HCT116 (cell line): Measurements from ENCODE around the gene SLC25A51. TPM values are rescaled to one million over a fixed set of nuclear protein-coding genes. Genes with fewer than 3 reads are reported as not detected.

Source experiments
- ATAC-seq: fragments of 200-7000 bp; cut with Tn5 transposase; 2 replicates; pipeline ENCODE4 v1.9.1; 2020; ENCODE audit warnings: mild to moderate bottlenecking, moderate library complexity
- BruUV-seq: library from RNA; stranded (reverse); fragments of 400-500 nt; replicated peaks from 2 replicates; lab custom pipeline; 2021; lab: Mats Ljungman, UMichigan
- CTCF ChIA-PET: fragments of 300-600 bp; sonication (Branson Sonifier 250); formaldehyde crosslinking; loops from one replicate; lab custom pipeline; 2021; ENCODE audit warnings: antibody characterized with exemption; lab: Charles Lee
- POLR2A ChIA-PET: fragments of 300-600, 350-600 bp; sonication (Branson Sonifier 250); formaldehyde crosslinking; loops from one replicate; lab custom pipeline; 2021; ENCODE audit warnings: antibody characterized with exemption; lab: Charles Lee
- RAD21 ChIA-PET, 2 experiments: fragments of 300-600 bp; sonication (Branson Sonifier 250); formaldehyde crosslinking; loops; one replicate each; lab custom pipeline; 2023; ENCODE audit warnings: low total read pairs in 2 of 2; ENCODE audit not compliant: uncharacterized antibody in 2 of 2, unreplicated experiment in 2 of 2, low non-redundant PET in 1 of 2; lab: Charles Lee
- DNase-seq: peaks from one replicate; pipeline ENCODE4 v3.0.0-alpha.2; 2010; ENCODE audit warnings: low read depth, low spot score
- H2AFZ ChIP-seq: fragments of 200-600 bp; shearing (Covaris generic), sonication (generic); 2 replicates; pipeline ENCODE4 v1.6.1; 2017; ENCODE audit warnings: low read depth, mixed run types, mixed read lengths, antibody characterized with exemption, low read length; ENCODE audit not compliant: poor library complexity, severe bottlenecking
- H3K27ac ChIP-seq: 2 replicates; pipeline ENCODE4 v1.5.1; 2012; ENCODE audit warnings: low read depth, low read length
- H3K27me3 ChIP-seq: fragments of 200-600 bp; sonication (generic); 2 replicates; pipeline ENCODE4 v1.6.1; 2016; ENCODE audit warnings: mixed run types, low read length, mixed read lengths; ENCODE audit not compliant: insufficient read depth
- H3K36me3 ChIP-seq, 2 experiments: fragments of 200-500 bp in 1 of 2; fragments of 200-600 bp in 1 of 2; sonication (Bioruptor generic) in 1 of 2; sonication (generic) in 1 of 2; 2 replicates each; pipeline versions ENCODE4 v1.5.1 to v1.6.1; 2014 to 2016; ENCODE audit warnings: low read length in 2 of 2, inconsistent platforms in 1 of 2, mixed read lengths in 1 of 2, mixed run types in 1 of 2; ENCODE audit not compliant: insufficient read depth in 2 of 2, control insufficient read depth in 1 of 2
- H3K4me1 ChIP-seq, 2 experiments: fragments of 200-600 bp in 1 of 2; sonication (generic) in 1 of 2; 2 replicates each; pipeline versions ENCODE4 v1.5.1 to v1.6.1; 2012 to 2017; ENCODE audit warnings: low read length in 2 of 2, inconsistent platforms in 1 of 2, mild to moderate bottlenecking in 1 of 2, mixed read lengths in 1 of 2, mixed run types in 1 of 2, moderate library complexity in 1 of 2; ENCODE audit not compliant: insufficient read depth in 2 of 2, control insufficient read depth in 1 of 2
- H3K4me2 ChIP-seq: fragments of 200-600 bp; sonication (generic); 2 replicates; pipeline ENCODE4 v1.6.1; 2017; ENCODE audit warnings: mixed run types, low read length, mixed read lengths
- H3K4me3 ChIP-seq, 2 experiments: fragments of 200-600 bp in 1 of 2; sonication (generic) in 1 of 2; replicated peaks in 1 of 2; 2 replicates each; pipeline ENCODE4 v1.5.1; 2011 to 2016; ENCODE audit warnings: low read length in 2 of 2, control low read depth in 1 of 2, low read depth in 1 of 2, mild to moderate bottlenecking in 1 of 2, mixed read lengths in 1 of 2, mixed run types in 1 of 2
- H3K79me2 ChIP-seq: fragments of 200-600 bp; sonication (generic); 2 replicates; pipeline ENCODE4 v1.6.1; 2017; ENCODE audit warnings: mild to moderate bottlenecking, mixed run types, low read length, moderate library complexity, mixed read lengths; ENCODE audit not compliant: insufficient read depth
- H3K9ac ChIP-seq: fragments of 200-600 bp; sonication (generic); 2 replicates; pipeline ENCODE4 v1.6.1; 2016; ENCODE audit warnings: low read length, mixed read lengths
- H3K9me2 ChIP-seq: fragments of 200-600 bp; sonication (generic), shearing (Covaris generic); 2 replicates; pipeline ENCODE4 v1.6.1; 2017; ENCODE audit warnings: mixed run types, mild to moderate bottlenecking, moderate library complexity; ENCODE audit not compliant: insufficient read depth
- H3K9me3 ChIP-seq, 2 experiments: fragments of 200-500 bp in 1 of 2; fragments of 200-600 bp in 1 of 2; sonication (Bioruptor generic) in 1 of 2; sonication (generic) in 1 of 2; 2 replicates each; pipeline ENCODE4 v1.6.1; 2014 to 2017; ENCODE audit warnings: low read length in 2 of 2, mixed read lengths in 2 of 2, inconsistent platforms in 1 of 2, low read depth in 1 of 2, mild to moderate bottlenecking in 1 of 2, mixed run types in 1 of 2, moderate library complexity in 1 of 2; ENCODE audit not compliant: control insufficient read depth in 1 of 2, insufficient read depth in 1 of 2
- H4K20me1 ChIP-seq: fragments of 200-600 bp; sonication (generic), shearing (Covaris generic); 2 replicates; pipeline ENCODE4 v1.6.1; 2017; ENCODE audit warnings: mixed run types, mild to moderate bottlenecking, moderate library complexity; ENCODE audit not compliant: insufficient read depth
- ATF3 ChIP-seq: IDR thresholded peaks from 2 replicates; pipeline ENCODE4 v1.6.1; 2012
- CBX3 ChIP-seq: IDR thresholded peaks from 2 replicates; pipeline ENCODE4 v1.6.1; 2012; ENCODE audit warnings: low read depth
- CEBPB ChIP-seq: IDR thresholded peaks from 2 replicates; pipeline ENCODE4 v1.6.1; 2012; ENCODE audit warnings: low read depth
- CTCF ChIP-seq, 3 experiments: fragments of 200-600 bp in 1 of 3; sonication (generic) in 1 of 3; IDR thresholded peaks in 2 of 3; conservative IDR thresholded peaks in 1 of 3; 2 replicates each; pipeline ENCODE4 v1.5.1; 2012 to 2017; ENCODE audit warnings: low read depth in 2 of 3, low read length in 2 of 3, antibody characterized with exemption in 1 of 3, borderline replicate concordance in 1 of 3, control low read depth in 1 of 3, mild to moderate bottlenecking in 1 of 3, mixed read lengths in 1 of 3, mixed run types in 1 of 3, moderate library complexity in 1 of 3; ENCODE audit not compliant: insufficient read depth in 1 of 3
- EGR1 ChIP-seq: IDR thresholded peaks from 2 replicates; pipeline ENCODE4 v1.6.1; 2012; ENCODE audit warnings: low read depth
- ELF1 ChIP-seq: IDR thresholded peaks from 2 replicates; pipeline ENCODE4 v1.6.1; 2012; ENCODE audit warnings: low read depth, borderline replicate concordance
- EZH2 ChIP-seq: fragments of 200-600 bp; sonication (generic); IDR thresholded peaks from 2 replicates; pipeline ENCODE4 v1.6.1; 2017; ENCODE audit warnings: antibody characterized with exemption, mixed run types
- EZH2phosphoT487 ChIP-seq: fragments of 200-600 bp; IDR thresholded peaks from 2 replicates; pipeline ENCODE4 v1.6.1; 2018; ENCODE audit warnings: antibody characterized with exemption, borderline replicate concordance
- FOSL1 ChIP-seq: IDR thresholded peaks from 2 replicates; pipeline ENCODE4 v1.6.1; 2012; ENCODE audit warnings: low read depth
- JUND ChIP-seq: IDR thresholded peaks from 2 replicates; pipeline ENCODE4 v1.6.1; 2012
- MAX ChIP-seq: IDR thresholded peaks from 2 replicates; pipeline ENCODE4 v1.6.1; 2012
- POLR2A ChIP-seq: IDR thresholded peaks from 2 replicates; pipeline ENCODE4 v1.7.0; 2011; ENCODE audit warnings: borderline replicate concordance; ENCODE audit not compliant: insufficient read depth, insufficient read length; ENCODE audit errors: extremely low read depth
- POLR2AphosphoS5 ChIP-seq: IDR thresholded peaks from 2 replicates; pipeline ENCODE4 v1.6.1; 2011; ENCODE audit warnings: mild to moderate bottlenecking, low read depth, low read length, moderate library complexity
- REST ChIP-seq: IDR thresholded peaks from 2 replicates; pipeline ENCODE4 v1.6.1; 2012; ENCODE audit warnings: low read depth
- SIN3A ChIP-seq: IDR thresholded peaks from 2 replicates; pipeline ENCODE4 v1.6.1; 2012; ENCODE audit warnings: low read depth
- SP1 ChIP-seq: IDR thresholded peaks from 2 replicates; pipeline ENCODE4 v1.6.1; 2012; ENCODE audit warnings: low read depth
- SRF ChIP-seq: IDR thresholded peaks from 2 replicates; pipeline ENCODE4 v1.6.1; 2012; ENCODE audit warnings: low read depth
- YY1 ChIP-seq: IDR thresholded peaks from 2 replicates; pipeline ENCODE4 v1.6.1; 2011; ENCODE audit warnings: low read length, low read depth, moderate library complexity, mild to moderate bottlenecking; ENCODE audit not compliant: insufficient replicate concordance; ENCODE audit errors: extremely low read depth
- ZBTB33 ChIP-seq: IDR thresholded peaks from 2 replicates; pipeline ENCODE4 v1.6.1; 2011; ENCODE audit warnings: mild to moderate bottlenecking, low read length, moderate library complexity; ENCODE audit not compliant: insufficient replicate concordance; ENCODE audit errors: extremely low read depth
- ZNF274 ChIP-seq: fragments of 200-500 bp; sonication (Bioruptor generic); IDR thresholded peaks from 2 replicates; pipeline ENCODE4 v1.6.1; 2014; ENCODE audit warnings: mild to moderate bottlenecking, low read depth, low read length, inconsistent platforms
- intact Hi-C: fragments of 100-400 bp; cut with micrococcal nuclease; formaldehyde crosslinking; loops from 2 replicates; pipeline ENCODE4 v1.10.0; 2022
- total RNA-seq: library from RNA; stranded (reverse); gene quantifications from one replicate; pipeline ENCODE4 v1.2.1, GENCODE V29; 2021; ENCODE audit not compliant: unreplicated experiment

Gene SLC25A51
- total RNA-seq, 1 experiment from 2014 or later = 27.3 TPM

GRCh38 chr9:37923118-37923795 lies 19.3 kb upstream of the SLC25A51 start:
- Histone ChIP-seq H2AFZ (no peak overlapping the region), H4K20me1 (no peaks in the 10 kb centered on the region), H3K4me2 (no peak overlapping the region), H3K27me3 (no peaks in the 10 kb centered on the region), H3K4me1 (peaks cover 27 to 37% of the 10 kb centered on the region in 2 experiments), H3K27ac (no peak overlapping the region), H3K4me3 (no peak overlapping the region), H3K79me2 (peaks cover 10% of the 10 kb centered on the region; the same call in 1 of the 2 replicates)
- TF ChIP-seq POLR2A = no peak
- TF ChIP-seq ZNF274 = no peak
- no peak for TF ChIP-seq EGR1
- TF ChIP-seq FOSL1 = no peak
- TF ChIP-seq CBX3 = no peak
- TF ChIP-seq ZBTB33 = no peak
- TF ChIP-seq SIN3A = no peak
- TF ChIP-seq EZH2 = no peak
- no peak for TF ChIP-seq JUND
- no peak for TF ChIP-seq SRF
- no peak for TF ChIP-seq ELF1
- no peak for TF ChIP-seq SP1
- TF ChIP-seq POLR2AphosphoS5 = no peak
- no peak for TF ChIP-seq REST
- no peak for TF ChIP-seq ATF3
- no peak for TF ChIP-seq MAX
- TF ChIP-seq EZH2phosphoT487 = no peak
- TF ChIP-seq CEBPB = no peak
- no peak for TF ChIP-seq YY1
- TF ChIP-seq CTCF (IDR thresholded peaks at IDR 0.05 in 2 of 3, conservative IDR thresholded peaks at IDR 0.05 in 1 of 3; ENCODE audit: borderline replicate concordance in 1 of 3, insufficient read depth in 1 of 3, low read depth in 2 of 3, low read length in 2 of 3) = no peak
- TF ChIP-seq, all 23 proteins: peak for 0
- DNase-seq (no peak), ATAC-seq (no peak)
- ChIA-PET RAD21 (no interaction called here), POLR2A (no interaction called here), CTCF (interaction anchor here (2.3 kb wide), 1 partner anchor 10 kb away, joined by 10 read pairs; no protein-coding TSS in a partner anchor)
- intact Hi-C loops = no loop called here
- Histone ChIP-seq H3K9me2 (no peaks in the 10 kb centered on the region), H3K9me3 (no peaks in the 10 kb centered on the region), H3K36me3 (peaks cover 7 to 13% of the 10 kb centered on the region in 2 experiments; a peak in 3 of 4 replicates), H3K9ac (no peak overlapping the region)
- BruUV-seq = no TSS peak
